Thyroid gland (tissue), 4 donors: ENCODE measurements around the gene YES1. TPM values are rescaled to one million over a fixed set of nuclear protein-coding genes. Genes with fewer than 3 reads are reported as not detected.
A peak's percentile ranks its signal among the peaks of the same experiment; 100 is the strongest.

ENCODE experiments used
- DNase-seq, 2 donors: peaks; one replicate each; pipeline ENCODE4 v3.0.0-alpha.2; 2019
- H3K27ac ChIP-seq, 3 donors: fragments of 200-600 bp; sonication (generic); 1 replicate in 2 of 3; 2 replicates in 1 of 3; pipeline ENCODE4 v1.5.1; 2016 to 2019; ENCODE audit warnings: mild to moderate bottlenecking in 1 of 3, moderate library complexity in 1 of 3
- H3K27me3 ChIP-seq: fragments of 200-600 bp; sonication (generic); one replicate; pipeline ENCODE4 v1.5.1; 2019
- H3K36me3 ChIP-seq, 2 donors: fragments of 200-600 bp; sonication (generic); one replicate each; pipeline ENCODE4 v1.5.1; 2016 to 2019
- H3K4me1 ChIP-seq, 2 donors: fragments of 200-600 bp; sonication (generic); one replicate each; pipeline ENCODE4 v1.5.1; 2017 to 2019
- H3K4me3 ChIP-seq, 3 donors: fragments of 200-600 bp; sonication (generic); replicated peaks in 1 of 3; 1 replicate in 2 of 3; 2 replicates in 1 of 3; pipeline ENCODE4 v1.5.1; 2016; ENCODE audit warnings: mild to moderate bottlenecking in 1 of 3
- H3K9me3 ChIP-seq: fragments of 200-600 bp; sonication (generic); one replicate; pipeline ENCODE4 v1.5.1; 2017
- POLR2A ChIP-seq, 2 donors: fragments of 450-650 bp; IDR thresholded peaks; one replicate each; pipeline ENCODE4 v1.6.1; 2017; ENCODE audit warnings: antibody characterized with exemption in 2 of 2, mild to moderate bottlenecking in 2 of 2, moderate library complexity in 1 of 2
- WGBS, 2 donors: methylation state at CpG; one replicate each; pipeline ENCODE4 v1.1.5; 2017; 5-methylcytosine and 5-hydroxymethylcytosine counted together
- intact Hi-C: fragments of 100-400 bp; cut with DNase I; formaldehyde crosslinking; loops from one replicate; pipeline ENCODE4 v1.15.1; 2023
- total RNA-seq, 4 donors: library from RNA; depleted of rRNA; stranded (reverse); fragments of >200 nt; gene quantifications; one replicate each; pipeline ENCODE4 v1.2.3, GENCODE V29; 2016
- TF ChIP-seq, protein P1 (sequence below), 6 experiments: fragments of 200-600 bp in 3 of 6; fragments of 450-650 bp in 3 of 6; sonication (generic) in 3 of 6; IDR thresholded peaks; one replicate each; pipeline ENCODE4 v1.5.1; 2016 to 2019; ENCODE audit warnings: antibody characterized with exemption in 6 of 6, mild to moderate bottlenecking in 2 of 6, inconsistent platforms in 1 of 6, moderate library complexity in 1 of 6

YES1 gene
- total RNA-seq, 4 donors from 2014 or later = 68.1 to 107 (median 80.3) TPM

DNA sequence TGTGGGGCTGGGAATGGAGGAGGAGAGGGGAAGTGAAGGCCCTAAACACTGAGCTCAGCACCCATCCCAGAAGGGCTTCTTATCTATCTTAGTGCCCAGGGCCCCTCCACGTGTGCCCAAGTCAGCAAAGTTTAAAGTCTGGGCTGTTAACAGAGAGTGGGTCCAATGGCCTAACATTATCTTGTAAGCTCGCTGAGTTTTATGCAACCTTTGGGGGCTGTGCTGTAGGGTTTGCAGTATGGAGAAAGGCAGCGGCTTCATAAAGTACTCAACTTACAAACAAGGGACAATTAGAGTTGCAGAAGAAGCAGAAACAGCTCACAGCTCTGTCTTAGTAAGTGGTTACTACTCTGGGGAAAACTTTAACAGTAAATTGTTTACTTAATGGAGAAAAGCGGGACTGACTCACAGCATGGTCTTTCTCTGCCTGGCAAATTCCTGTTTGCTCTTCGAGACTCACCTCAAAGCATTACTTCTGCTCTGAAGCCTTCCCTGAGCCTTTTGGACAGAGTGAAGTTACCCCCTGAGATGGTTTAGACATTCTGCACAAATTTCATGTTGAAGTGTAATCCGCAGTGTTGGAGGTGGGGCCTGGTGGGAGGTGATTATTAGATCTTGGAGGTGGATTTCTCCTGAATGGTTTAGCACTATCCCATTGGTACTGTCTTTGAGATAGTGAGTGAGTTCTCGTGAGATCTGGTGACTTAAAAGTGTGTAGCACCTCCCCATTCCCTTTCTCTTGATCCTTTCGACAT lies 108.7 kb downstream of the YES1 start:
- H3K4me3 ChIP-seq = no peak overlapping the region
- peaks cover 0 to 5% of the 10 kb centered on the region in 2 donors for H3K4me1 ChIP-seq
- H3K27me3 ChIP-seq = no peaks in the 10 kb centered on the region
- peaks cover 0 to 6% of the 10 kb centered on the region in 2 donors for H3K36me3 ChIP-seq
- intact Hi-C loops = no loop called here
- DNase-seq = no peak
- TF ChIP-seq, protein P1, sequence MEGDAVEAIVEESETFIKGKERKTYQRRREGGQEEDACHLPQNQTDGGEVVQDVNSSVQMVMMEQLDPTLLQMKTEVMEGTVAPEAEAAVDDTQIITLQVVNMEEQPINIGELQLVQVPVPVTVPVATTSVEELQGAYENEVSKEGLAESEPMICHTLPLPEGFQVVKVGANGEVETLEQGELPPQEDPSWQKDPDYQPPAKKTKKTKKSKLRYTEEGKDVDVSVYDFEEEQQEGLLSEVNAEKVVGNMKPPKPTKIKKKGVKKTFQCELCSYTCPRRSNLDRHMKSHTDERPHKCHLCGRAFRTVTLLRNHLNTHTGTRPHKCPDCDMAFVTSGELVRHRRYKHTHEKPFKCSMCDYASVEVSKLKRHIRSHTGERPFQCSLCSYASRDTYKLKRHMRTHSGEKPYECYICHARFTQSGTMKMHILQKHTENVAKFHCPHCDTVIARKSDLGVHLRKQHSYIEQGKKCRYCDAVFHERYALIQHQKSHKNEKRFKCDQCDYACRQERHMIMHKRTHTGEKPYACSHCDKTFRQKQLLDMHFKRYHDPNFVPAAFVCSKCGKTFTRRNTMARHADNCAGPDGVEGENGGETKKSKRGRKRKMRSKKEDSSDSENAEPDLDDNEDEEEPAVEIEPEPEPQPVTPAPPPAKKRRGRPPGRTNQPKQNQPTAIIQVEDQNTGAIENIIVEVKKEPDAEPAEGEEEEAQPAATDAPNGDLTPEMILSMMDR (IDR thresholded peaks at IDR 0.05) = no peak
- no peak for TF ChIP-seq POLR2A (IDR thresholded peaks at IDR 0.05)
- peak overlapping the region in 1 of 3 donors; percentile 30 for H3K27ac ChIP-seq
- 74 to 78% methylated on average over 8 of the region's 8 CpGs for WGBS, 2 donors
- no peaks in the 10 kb centered on the region for H3K9me3 ChIP-seq

DNA sequence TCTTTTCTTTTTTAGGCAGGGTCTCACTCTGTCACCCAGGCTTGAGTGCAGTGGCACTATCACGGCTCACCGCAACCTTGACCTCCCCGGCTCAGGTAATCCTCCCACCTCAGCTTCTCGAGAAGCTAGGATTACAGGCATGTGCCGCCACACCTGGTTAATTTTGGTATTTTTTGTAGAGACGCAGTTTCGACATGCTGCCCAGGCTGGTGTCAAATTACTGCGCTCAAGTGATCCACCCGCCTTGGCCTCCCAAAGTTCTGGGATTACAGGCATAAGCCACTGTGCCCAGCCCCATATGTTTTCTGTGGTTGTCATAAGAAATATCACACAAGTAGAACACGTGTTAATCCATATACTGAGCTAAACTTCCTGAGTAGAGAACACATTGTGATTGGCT lies 114.2 kb downstream of the YES1 start:
- Histone ChIP-seq H3K4me1 (no peaks in the 10 kb centered on the region), H3K36me3 (peaks cover 0 to 9% of the 10 kb centered on the region in 2 donors), H3K4me3 (no peak overlapping the region), H3K9me3 (no peaks in the 10 kb centered on the region), H3K27me3 (no peaks in the 10 kb centered on the region), H3K27ac (peak overlapping the region; percentile 2 to 69 (median 23))
- WGBS, 2 donors = 40 to 45% methylated on average over 10 of the region's 10 CpGs
- DNase-seq = peak; percentile 75 to 82
- intact Hi-C loops = no loop called here
- peak in 1 of 2 donors; percentile 42 for TF ChIP-seq POLR2A (IDR thresholded peaks at IDR 0.05)
- TF ChIP-seq, protein P1 (IDR thresholded peaks at IDR 0.05) = peak in 2 of 6 experiments; percentile 8 to 37

DNA sequence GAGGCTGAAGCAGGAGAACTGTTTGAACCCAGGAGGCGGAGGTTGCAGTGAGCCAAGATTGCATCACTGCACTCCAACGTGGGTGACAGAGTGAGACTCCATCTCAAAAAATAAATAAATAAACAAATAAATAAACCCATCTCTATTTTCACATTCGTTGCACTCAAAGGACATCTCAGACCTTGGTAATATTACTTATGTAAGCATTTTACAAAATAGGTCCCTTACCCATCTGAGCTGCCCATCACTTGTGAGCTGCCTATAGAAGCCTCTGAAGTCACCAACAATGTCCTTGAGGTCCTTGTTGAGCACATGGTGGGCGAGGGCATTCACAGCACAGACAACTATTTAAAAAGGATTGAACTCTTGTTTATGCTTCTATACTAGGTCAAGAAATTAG lies 115.0 kb downstream of the YES1 start:
- Histone ChIP-seq H3K36me3 (peaks cover under 1 to 11% of the 10 kb centered on the region in 2 donors), H3K4me1 (no peaks in the 10 kb centered on the region), H3K27ac (peak overlapping the region in 1 of 3 donors; percentile 62), H3K27me3 (no peaks in the 10 kb centered on the region), H3K4me3 (no peak overlapping the region), H3K9me3 (no peaks in the 10 kb centered on the region)
- intact Hi-C loops = no loop called here
- 98% methylated on average over 4 of the region's 4 CpGs for WGBS, 2 donors
- TF ChIP-seq, protein P1 (IDR thresholded peaks at IDR 0.05) = no peak
- no peak for TF ChIP-seq POLR2A (IDR thresholded peaks at IDR 0.05)
- DNase-seq = no peak

DNA sequence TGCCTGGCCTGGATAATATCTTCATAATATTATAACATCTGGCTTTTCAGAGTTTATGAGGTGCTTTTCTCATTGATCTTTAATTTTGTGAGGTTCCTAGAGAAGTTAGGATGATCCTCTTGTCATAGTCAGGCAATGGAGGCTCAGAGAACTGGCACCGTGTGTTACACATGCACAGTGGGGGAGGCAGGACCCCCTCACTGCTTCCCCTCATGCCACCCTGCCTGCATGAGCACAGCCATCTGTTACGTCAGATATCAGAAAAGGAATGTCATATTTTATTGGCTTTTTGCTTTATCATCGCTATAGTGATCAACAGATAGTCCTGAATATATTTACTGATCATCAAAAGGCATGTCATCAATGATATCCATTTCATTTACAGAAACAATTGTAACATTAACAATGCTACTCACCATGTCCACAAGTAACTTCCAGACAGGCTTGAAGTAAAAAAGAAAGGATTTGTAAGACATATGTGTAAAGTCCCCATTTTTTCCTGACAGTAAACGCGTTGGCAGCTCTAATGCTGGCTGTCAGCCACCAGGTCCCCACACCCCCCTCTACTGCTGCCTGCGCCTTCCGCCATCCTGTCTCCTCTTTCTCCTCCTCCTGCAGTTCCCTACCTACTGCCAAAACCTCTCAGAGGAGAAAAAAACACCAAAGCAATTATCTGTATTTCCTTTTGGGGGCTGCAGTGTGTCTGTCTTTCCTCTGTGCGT lies 118.4 kb downstream of the YES1 start:
- peaks cover 11% of the 10 kb centered on the region in 2 donors for H3K36me3 ChIP-seq
- TF ChIP-seq, protein P1 (IDR thresholded peaks at IDR 0.05) = no peak
- no peak for TF ChIP-seq POLR2A (IDR thresholded peaks at IDR 0.05)
- H3K27ac ChIP-seq = no peak overlapping the region
- no peaks in the 10 kb centered on the region for H3K4me1 ChIP-seq
- no peak for DNase-seq
- H3K9me3 ChIP-seq = no peaks in the 10 kb centered on the region
- intact Hi-C loops = no loop called here
- no peaks in the 10 kb centered on the region for H3K27me3 ChIP-seq
- WGBS, 2 donors = 75 to 79% methylated on average over 8 of the region's 8 CpGs
- H3K4me3 ChIP-seq = no peak overlapping the region

DNA sequence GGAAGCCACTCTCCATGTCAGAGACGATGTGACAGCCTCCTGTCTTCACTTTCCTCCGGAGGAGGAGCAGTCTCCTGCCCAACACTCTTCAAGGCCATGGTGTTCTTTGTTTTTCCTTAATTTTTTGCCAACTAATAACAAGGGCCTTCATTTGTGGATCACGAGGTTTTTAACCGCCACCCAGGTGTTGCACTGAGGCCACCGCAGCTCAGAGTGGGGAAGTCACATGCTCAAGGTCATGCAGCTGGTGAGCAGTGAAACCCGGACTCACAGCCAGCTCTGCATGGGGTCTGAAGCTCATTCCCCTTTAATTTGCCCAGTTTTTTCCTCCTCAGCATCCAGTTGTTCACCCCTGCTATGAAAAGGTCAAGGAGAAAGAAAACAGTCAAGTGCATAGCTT lies 119.2 kb downstream of the YES1 start:
- TF ChIP-seq, protein P1 (IDR thresholded peaks at IDR 0.05) = no peak
- TF ChIP-seq POLR2A (IDR thresholded peaks at IDR 0.05) = no peak
- peaks cover 11% of the 10 kb centered on the region in 2 donors for H3K36me3 ChIP-seq

More for the DNA sequence above, 119.2 kb downstream of the YES1 start:
- WGBS, 2 donors = 80 to 88% methylated on average over 6 of the region's 6 CpGs
- intact Hi-C loops = no loop called here
- Histone ChIP-seq H3K27ac (no peak overlapping the region), H3K9me3 (no peaks in the 10 kb centered on the region), H3K27me3 (no peaks in the 10 kb centered on the region), H3K4me1 (no peaks in the 10 kb centered on the region), H3K4me3 (no peak overlapping the region)
- DNase-seq = no peak
